OCI-LY1 (cell line): ENCODE data around the gene WDR83.

Experiments used
- CTCF ChIP-seq: fragments of 200-600 bp; sonication (generic), shearing (Covaris generic); IDR thresholded peaks from 2 replicates; pipeline ENCODE4 v1.5.1; 2017; ENCODE audit warnings: mild to moderate bottlenecking, antibody characterized with exemption, low read length, moderate library complexity, mixed read lengths
- EZH2 ChIP-seq: fragments of 200-600 bp; sonication (generic), shearing (Covaris generic); IDR thresholded peaks from 2 replicates; pipeline ENCODE4 v1.8.0; 2017; ENCODE audit warnings: borderline replicate concordance, mixed run types, mild to moderate bottlenecking, antibody characterized with exemption, low read length, moderate library complexity, mixed read lengths

- TF ChIP-seq CTCF (no peak), EZH2 (no peak)
Measured at GRCh38 chr19:12695997-12696365, 29.4 kb downstream of the WDR83 start.
